GM12873 (cell line): ENCODE measurements around the gene ASB7.

ENCODE experiments used
- CTCF ChIP-seq: IDR thresholded peaks from 2 replicates; pipeline ENCODE4 v1.5.1; 2012; ENCODE audit warnings: low read depth, mild to moderate bottlenecking, moderate library complexity, low read length, control low read depth; ENCODE audit not compliant: insufficient read depth; ENCODE audit errors: missing control alignments

The ASB7 gene

GRCh38 chr15:100588638-100589242 lies 13.6 kb upstream of the ASB7 start:
- TF ChIP-seq CTCF = no peak

- TF ChIP-seq CTCF = no peak
Measured at GRCh38 chr15:100591835-100592234, 10.6 kb upstream of the ASB7 start.

- no peak for TF ChIP-seq CTCF
Measured at GRCh38 chr15:100592898-100593297, 9.5 kb upstream of the ASB7 start.

GRCh38 chr15:100593431-100593830 lies 9.0 kb upstream of the ASB7 start:
- TF ChIP-seq CTCF = no peak

GRCh38 chr15:100595964-100596363 lies 6.4 kb upstream of the ASB7 start:
- no peak for TF ChIP-seq CTCF

GRCh38 chr15:100596792-100597191 lies 5.6 kb upstream of the ASB7 start:
- no peak for TF ChIP-seq CTCF

- TF ChIP-seq CTCF = no peak
Measured at GRCh38 chr15:100597862-100598261, 4.5 kb upstream of the ASB7 start.

GRCh38 chr15:100598655-100599054 lies 3.7 kb upstream of the ASB7 start:
- no peak for TF ChIP-seq CTCF
